Measurements from ENCODE around the gene SOX14.

SOX14 gene

DNA sequence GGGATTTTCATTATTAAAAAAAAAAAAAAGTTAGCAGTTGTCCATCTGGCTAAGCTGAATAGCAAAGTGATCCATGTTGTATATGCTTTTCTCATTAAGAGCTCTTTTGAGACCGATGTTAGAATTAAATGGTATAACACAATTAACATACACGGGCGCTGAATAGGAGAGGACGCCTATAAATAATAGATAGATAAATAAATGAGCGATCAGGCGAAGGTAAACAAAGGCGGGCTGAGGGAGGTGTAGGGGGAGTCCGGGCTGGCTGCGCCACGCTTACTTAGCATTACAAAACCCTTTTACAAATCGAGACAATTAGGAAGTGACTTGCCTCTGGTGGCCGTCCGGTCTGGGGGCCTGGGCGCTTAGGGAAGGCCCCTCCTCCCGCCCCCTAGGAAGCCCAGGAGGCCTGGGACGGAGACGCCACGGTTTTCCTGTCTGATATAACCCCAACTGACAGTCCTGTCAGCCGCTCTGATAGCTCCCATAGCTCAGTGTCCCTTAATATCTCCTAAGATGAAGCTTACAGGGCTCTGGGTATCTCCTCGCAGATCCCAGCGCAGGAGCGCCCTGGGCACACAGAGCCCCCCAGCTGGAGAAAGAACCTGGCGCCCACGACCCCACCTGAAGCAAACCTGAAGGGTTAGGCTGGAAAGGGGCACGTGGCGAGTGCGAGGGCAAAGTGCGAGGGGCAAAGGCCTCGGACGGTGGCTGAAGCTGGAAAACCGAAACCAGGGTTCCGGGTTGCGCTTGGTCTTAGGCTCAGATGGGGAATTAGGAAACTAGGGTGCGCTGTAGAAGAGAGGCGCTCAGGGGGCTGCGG lies 3.6 kb downstream of the SOX14 start:
- FAIRE-seq = no peak

DNA sequence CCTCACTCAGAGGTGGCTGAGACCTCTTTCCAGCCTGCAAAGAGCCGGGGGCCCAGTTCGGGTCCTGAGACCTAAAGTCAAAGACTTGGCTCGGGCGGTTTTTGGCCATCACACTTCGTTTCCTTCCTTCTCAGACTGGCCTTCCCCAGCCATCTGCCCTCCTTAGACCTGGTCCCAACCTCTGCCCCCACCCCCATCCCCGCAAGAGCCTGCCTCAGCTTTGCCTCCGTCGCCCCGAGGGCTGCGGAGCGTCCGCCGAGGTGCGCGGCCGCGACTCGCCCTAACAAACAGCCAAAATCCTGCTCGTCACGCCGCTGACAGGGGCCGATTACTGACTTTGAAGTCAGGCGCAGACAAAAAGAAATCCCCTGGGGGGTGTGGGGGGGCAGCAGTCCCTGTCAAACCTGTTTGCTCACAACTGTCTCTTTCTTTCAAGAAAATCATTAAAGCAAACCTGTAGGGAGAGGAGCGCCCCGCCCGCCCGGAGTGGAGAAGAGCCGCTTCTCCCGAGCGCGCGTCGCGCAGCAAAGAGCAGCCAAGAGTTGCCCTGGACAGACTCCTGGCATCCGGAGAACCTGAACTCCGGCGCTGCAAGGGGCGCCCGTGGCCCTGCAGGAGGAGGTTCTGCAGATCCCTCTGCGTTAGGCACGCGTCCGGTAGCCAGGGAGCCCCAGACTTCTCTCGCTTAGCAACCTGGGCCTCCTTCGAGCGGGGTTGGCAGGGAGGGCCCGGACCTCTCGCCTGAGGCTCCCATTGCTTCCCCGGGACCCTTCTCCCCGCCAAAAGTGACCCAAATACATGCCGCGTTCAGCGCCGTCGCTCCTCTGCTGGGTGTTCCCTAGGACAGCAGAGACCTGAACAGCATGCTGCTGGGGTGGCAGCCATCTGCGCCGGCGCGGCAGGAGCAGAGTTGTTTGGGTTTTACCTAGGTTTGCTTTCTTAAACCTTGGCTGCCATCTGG lies 4.5 kb downstream of the SOX14 start:
- no peak for FAIRE-seq
- DNase-seq (ENCODE audit: insufficient read length, low spot score) = no peak

More for the DNA sequence above, 3.6 kb downstream of the SOX14 start:
- no peak for DNase-seq (ENCODE audit: insufficient read length, low spot score)

- FAIRE-seq (no peak), DNase-seq (ENCODE audit: insufficient read length, low spot score) (no peak)
Observed at GRCh38 chr3:137769322-137770065, 5.4 kb downstream of the SOX14 start.

GRCh38 chr3:137770066-137770834 lies 6.1 kb downstream of the SOX14 start:
- no peak for DNase-seq (ENCODE audit: insufficient read length, low spot score)
- FAIRE-seq = no peak

DNA sequence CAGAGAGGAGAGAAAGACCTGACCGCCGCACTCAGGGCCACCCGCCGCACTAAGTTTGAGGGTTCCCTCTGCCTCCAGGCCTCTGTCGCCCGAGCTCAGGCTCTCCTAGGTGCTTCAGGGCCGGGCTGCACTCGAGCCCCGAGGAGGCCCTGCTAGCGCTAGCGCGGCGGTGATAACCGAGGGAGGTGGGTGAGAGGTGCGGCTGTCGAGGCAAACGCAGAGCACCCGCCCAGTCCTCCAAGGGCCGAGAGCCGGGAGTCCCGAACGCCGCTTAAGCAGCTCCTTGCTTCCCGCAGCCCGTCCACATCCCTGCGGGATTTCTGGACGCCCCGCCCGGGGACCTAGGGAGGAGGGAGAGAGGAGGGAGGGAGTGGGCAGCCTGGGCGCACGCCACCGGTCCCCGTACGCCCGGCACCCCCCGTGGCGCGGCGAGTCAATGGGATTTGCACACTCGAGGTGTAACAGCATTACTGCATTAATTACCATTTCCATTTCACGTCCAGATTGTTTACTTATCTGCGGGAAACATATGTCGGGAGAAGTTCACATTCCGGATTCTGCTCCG lies 6.8 kb downstream of the SOX14 start:
- no peak for DNase-seq (ENCODE audit: insufficient read length, low spot score)
- FAIRE-seq = no peak

DNA sequence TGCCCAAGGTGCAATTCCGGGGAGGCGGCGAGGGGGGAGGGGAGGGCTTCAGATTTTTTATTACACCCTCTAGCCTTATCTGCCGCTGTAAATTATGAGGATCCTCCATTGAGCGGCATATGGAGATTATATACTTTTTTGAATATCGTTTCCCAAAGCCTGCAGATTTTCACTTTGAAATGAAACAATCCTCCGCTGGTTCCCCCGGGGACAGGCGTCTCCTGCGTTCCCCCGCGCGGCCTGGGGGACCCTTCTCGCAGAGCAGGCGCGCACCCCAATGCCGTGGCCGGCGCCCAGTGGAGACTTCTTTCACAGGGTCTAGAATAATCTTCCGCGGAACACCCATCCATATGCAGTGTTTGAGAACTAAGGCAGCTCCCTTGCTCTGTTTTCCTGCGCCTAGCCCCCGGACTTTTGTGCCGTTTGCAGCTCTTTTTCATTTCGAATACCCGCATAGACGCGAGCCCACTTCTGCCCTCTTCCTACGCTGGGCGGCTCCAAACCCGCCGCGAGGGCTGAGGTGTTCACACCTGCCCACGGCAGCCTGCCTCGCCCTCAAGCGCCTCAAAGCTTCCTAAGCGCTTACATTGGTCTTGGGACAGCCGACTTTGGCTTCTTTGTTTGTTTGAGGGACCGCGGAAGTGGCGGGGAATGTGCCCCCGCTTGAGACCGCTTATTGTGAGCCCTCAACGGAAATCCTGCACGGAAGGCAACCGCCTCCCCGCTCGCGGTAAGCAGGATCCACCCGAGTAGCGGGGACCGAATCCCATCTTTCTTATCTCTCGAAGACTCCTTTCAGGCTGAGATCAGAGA lies 7.5 kb downstream of the SOX14 start:
- DNase-seq (ENCODE audit: insufficient read length, low spot score) = no peak

GRCh38 chr3:137772214-137772955 lies 8.3 kb downstream of the SOX14 start:
- FAIRE-seq (no peak), DNase-seq (ENCODE audit: insufficient read length, low spot score) (no peak)

More for the DNA sequence above, 7.5 kb downstream of the SOX14 start:
- FAIRE-seq = no peak

GRCh38 chr3:137778941-137779340 lies 14.8 kb downstream of the SOX14 start:
- no peak for DNase-seq (ENCODE audit: insufficient read length, low spot score)
- no peak for FAIRE-seq

DNA sequence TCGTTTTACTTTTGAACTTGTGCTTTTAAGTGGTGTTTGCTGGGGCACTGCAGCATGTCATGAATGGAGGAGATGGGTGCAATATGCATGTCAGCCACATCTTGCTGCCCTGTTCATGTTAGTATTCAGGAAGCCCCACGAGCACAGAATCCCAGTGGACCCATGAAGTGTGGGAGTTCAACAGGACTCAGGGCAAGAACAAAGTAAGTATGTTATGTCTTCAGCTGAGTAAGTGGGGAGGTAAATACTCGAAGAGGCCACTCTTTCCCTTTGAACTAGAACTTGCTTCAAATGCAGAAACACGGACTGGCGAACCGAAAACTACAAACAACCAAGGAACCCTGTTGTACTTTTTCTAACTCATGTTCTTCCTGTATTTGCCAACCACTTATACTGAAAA lies 23.4 kb downstream of the SOX14 start:
- no peak for FAIRE-seq
- DNase-seq (ENCODE audit: insufficient read length, low spot score) = no peak

- FAIRE-seq = no peak
- no peak for DNase-seq (ENCODE audit: insufficient read length, low spot score)
Observed at GRCh38 chr3:137789236-137789635, 25.1 kb downstream of the SOX14 start.

- peak; percentile 10 for DNase-seq (ENCODE audit: insufficient read length, low spot score)
- FAIRE-seq = no peak
Observed at GRCh38 chr3:137792626-137793271, 28.6 kb downstream of the SOX14 start.

DNA sequence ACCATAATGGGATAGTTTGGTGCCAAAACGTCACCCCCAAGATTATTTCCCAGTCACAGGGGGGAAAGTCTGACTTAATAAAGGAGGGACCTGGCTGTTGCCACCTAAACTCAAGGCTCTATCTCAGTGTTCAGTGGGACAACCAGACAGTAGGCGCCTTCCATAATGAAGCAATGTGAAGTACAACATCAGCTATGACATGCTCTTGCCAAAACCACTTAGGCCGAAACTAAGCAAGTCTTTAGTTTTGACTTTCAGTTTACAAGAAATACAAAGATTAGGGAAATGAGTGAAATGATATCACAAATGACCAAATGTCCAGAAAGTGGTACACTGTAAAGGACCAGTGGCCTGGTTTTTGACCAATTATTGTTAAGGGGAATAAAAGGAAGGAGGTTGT lies 32.9 kb downstream of the SOX14 start:
- DNase-seq (ENCODE audit: insufficient read length, low spot score) (no peak), FAIRE-seq (no peak)

GRCh38 chr3:137803215-137803614 lies 39.1 kb downstream of the SOX14 start:
- FAIRE-seq = no peak

DNA sequence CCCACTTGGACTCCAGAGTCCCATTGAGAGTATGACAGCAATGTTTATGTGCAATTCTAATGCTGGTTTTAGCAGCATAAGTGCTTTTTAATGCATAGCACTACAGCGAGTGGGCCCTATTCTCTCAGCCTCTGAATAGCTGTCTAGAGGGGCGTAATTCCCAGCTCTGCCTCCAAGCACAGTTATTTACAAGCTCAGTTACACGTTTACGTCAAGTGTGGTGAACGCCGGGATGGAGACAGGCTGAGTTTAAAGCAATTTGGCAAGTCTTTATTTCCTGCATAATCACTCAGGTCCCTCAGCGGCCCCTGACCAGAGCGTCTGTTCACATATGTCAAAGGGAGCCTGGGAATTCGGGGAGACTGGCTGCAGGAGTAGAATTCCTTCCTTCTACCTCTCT lies 43.9 kb downstream of the SOX14 start:
- DNase-seq (ENCODE audit: insufficient read length, low spot score) (no peak), FAIRE-seq (no peak)

More at GRCh38 chr3:137803215-137803614, 39.1 kb downstream of the SOX14 start:
- DNase-seq (ENCODE audit: insufficient read length, low spot score) = no peak

DNA sequence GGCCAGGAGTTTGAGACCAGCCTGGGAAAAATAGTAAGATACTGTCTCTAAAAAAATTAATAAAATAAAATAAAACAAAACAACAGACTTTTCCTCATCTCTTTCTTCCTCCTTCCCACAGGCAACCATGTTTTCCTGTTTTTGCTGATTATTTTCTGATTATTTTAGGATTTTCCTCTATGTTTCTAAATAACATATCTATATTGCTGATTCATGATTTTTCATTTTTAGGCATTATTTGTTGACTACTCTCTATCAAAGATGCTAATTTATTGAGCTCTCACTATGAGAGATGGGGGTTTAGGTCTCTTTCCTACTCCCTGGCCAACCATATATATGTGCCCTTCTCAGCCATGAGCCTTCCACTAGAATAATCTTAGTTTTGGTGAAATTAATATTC lies 45.4 kb downstream of the SOX14 start:
- no peak for FAIRE-seq

GRCh38 chr3:137812023-137812422 lies 47.9 kb downstream of the SOX14 start:
- no peak for FAIRE-seq

More for the DNA sequence above, 45.4 kb downstream of the SOX14 start:
- DNase-seq (ENCODE audit: insufficient read length, low spot score) = no peak

DNA sequence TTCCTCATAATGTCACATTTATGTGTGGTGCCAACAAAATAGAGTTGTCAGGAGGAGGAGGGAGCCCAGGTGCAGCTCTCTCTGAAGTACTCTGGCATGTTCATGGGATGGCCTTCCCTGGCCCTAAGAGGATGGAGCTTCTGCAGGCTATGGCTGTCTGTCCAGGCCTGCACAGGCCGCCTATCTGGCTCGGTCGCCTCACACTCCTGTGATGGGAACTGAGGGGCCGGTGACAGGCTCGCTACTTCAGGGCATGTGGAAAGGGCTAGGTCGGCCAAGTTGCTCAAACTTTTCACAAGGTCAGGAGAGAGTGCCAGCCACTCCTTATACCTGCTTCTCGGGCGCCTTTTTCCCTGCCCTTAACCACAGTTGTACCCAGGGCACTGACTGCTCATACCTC lies 51.1 kb downstream of the SOX14 start:
- FAIRE-seq (no peak), DNase-seq (ENCODE audit: insufficient read length, low spot score) (no peak)

More at GRCh38 chr3:137812023-137812422, 47.9 kb downstream of the SOX14 start:
- no peak for DNase-seq (ENCODE audit: insufficient read length, low spot score)

Measured in HTR-8/SVneo (cell line).